GM23338 (cell line): ENCODE results near the gene RAB17. TPM values are rescaled to one million over a fixed set of nuclear protein-coding genes. Genes with fewer than 3 reads are reported as not detected.

ENCODE experiments used
- ATAC-seq: fragments of 200-7000 bp; cut with Tn5 transposase; 3 replicates; pipeline ENCODE4 v1.9.1; 2020
- DNase-seq: peaks from one replicate; pipeline ENCODE4 v3.0.0-alpha.2; 2015; ENCODE audit warnings: low spot score
- H2AFZ ChIP-seq: fragments of 200-600 bp; sonication (generic); 2 replicates; pipeline ENCODE4 v1.8.0; 2016; ENCODE audit warnings: antibody characterized with exemption, mild to moderate bottlenecking, moderate library complexity
- H3F3A ChIP-seq: fragments of 200-600 bp; sonication (generic); replicated peaks from 2 replicates; pipeline ENCODE4 v1.8.0; 2017; ENCODE audit warnings: antibody characterized with exemption, mixed run types, low read depth
- H3K27ac ChIP-seq: fragments of 200-600 bp; sonication (generic); 2 replicates; pipeline ENCODE4 v1.6.1; 2016; ENCODE audit warnings: low read depth
- H3K27me3 ChIP-seq: fragments of 200-600 bp; sonication (generic); 2 replicates; pipeline ENCODE4 v1.8.0; 2016; ENCODE audit warnings: mild to moderate bottlenecking, mixed run types, moderate library complexity; ENCODE audit not compliant: insufficient read depth
- H3K36me3 ChIP-seq: fragments of 200-600 bp; sonication (generic); 2 replicates; pipeline ENCODE4 v1.8.0; 2016; ENCODE audit warnings: mild to moderate bottlenecking; ENCODE audit not compliant: insufficient read depth
- H3K4me1 ChIP-seq: fragments of 200-600 bp; sonication (generic); 2 replicates; pipeline ENCODE4 v1.8.0; 2016; ENCODE audit warnings: mild to moderate bottlenecking, moderate library complexity; ENCODE audit not compliant: insufficient read depth
- H3K4me2 ChIP-seq: fragments of 200-600 bp; sonication (generic); 2 replicates; pipeline ENCODE4 v1.7.1; 2017; ENCODE audit warnings: mixed run types
- H3K4me3 ChIP-seq: fragments of 200-600 bp; sonication (generic); 2 replicates; pipeline ENCODE4 v1.6.1; 2016; ENCODE audit warnings: mixed run types
- H3K79me2 ChIP-seq: fragments of 200-600 bp; sonication (generic); replicated peaks from 2 replicates; pipeline ENCODE4 v1.8.0; 2017; ENCODE audit warnings: mild to moderate bottlenecking; ENCODE audit not compliant: insufficient read depth
- H3K9me2 ChIP-seq: fragments of 200-600 bp; sonication (generic); 2 replicates; pipeline ENCODE4 v1.8.0; 2017; ENCODE audit not compliant: insufficient read depth
- H4K20me1 ChIP-seq: fragments of 200-600 bp; sonication (generic); replicated peaks from 2 replicates; pipeline ENCODE4 v1.8.0; 2017; ENCODE audit warnings: mild to moderate bottlenecking; ENCODE audit not compliant: insufficient read depth
- H3K27ac Mint-ChIP-seq: 2 replicates; pipeline ENCODE4 v1.8.0; 2020; ENCODE audit warnings: inconsistent platforms, mild to moderate bottlenecking, moderate library complexity, mixed read lengths
- H3K27me3 Mint-ChIP-seq: 3 replicates; pipeline ENCODE4 v1.8.0; 2022; ENCODE audit warnings: low read depth, mild to moderate bottlenecking, moderate library complexity, mixed read lengths, inconsistent platforms; ENCODE audit not compliant: insufficient read depth, poor library complexity
- H3K36me3 Mint-ChIP-seq: 3 replicates; pipeline ENCODE4 v1.8.0; 2021; ENCODE audit warnings: low read depth, mild to moderate bottlenecking, inconsistent platforms, moderate library complexity, mixed read lengths
- H3K4me1 Mint-ChIP-seq: 3 replicates; pipeline ENCODE4 v1.8.0; 2020; ENCODE audit warnings: mild to moderate bottlenecking, inconsistent platforms, mixed read lengths
- H3K4me3 Mint-ChIP-seq: 3 replicates; pipeline ENCODE4 v1.8.0; 2021; ENCODE audit warnings: moderate library complexity, mild to moderate bottlenecking, inconsistent platforms, mixed read lengths
- H3K9me3 Mint-ChIP-seq: 3 replicates; pipeline ENCODE4 v1.8.0; 2020; ENCODE audit warnings: moderate library complexity, mild to moderate bottlenecking, inconsistent platforms, mixed read lengths
- CREB1 ChIP-seq: fragments of 250-450 bp; sonication (Bioruptor Pico); IDR thresholded peaks from 2 replicates; pipeline ENCODE4 v1.5.0; 2020; ENCODE audit warnings: low read depth, mild to moderate bottlenecking, moderate library complexity
- CTCF ChIP-seq, 2 experiments: fragments of 200-600 bp in 1 of 2; sonication (generic) in 1 of 2; conservative IDR thresholded peaks; 2 replicates each; pipeline versions ENCODE4 v1.5.1 to v1.6.1; 2016 to 2017; ENCODE audit warnings: antibody characterized with exemption in 2 of 2, low read depth in 2 of 2, mild to moderate bottlenecking in 2 of 2, moderate library complexity in 1 of 2
- ETS1 ChIP-seq: IDR thresholded peaks from 2 replicates; pipeline ENCODE4 v1.6.1; 2016; ENCODE audit warnings: antibody characterized with exemption
- EZH2 ChIP-seq: fragments of 200-600 bp; sonication (generic); IDR thresholded peaks from one replicate; pipeline ENCODE4 v1.8.0; 2017; ENCODE audit warnings: antibody characterized with exemption, mild to moderate bottlenecking, low read depth; ENCODE audit not compliant: unreplicated experiment
- EZH2phosphoT487 ChIP-seq: fragments of 200-600 bp; sonication (generic); IDR thresholded peaks from one replicate; pipeline ENCODE4 v1.8.1; 2018; ENCODE audit warnings: antibody characterized with exemption; ENCODE audit not compliant: unreplicated experiment
- JUNB ChIP-seq: IDR thresholded peaks from one replicate; pipeline ENCODE4 v1.6.1; 2016; ENCODE audit warnings: antibody characterized with exemption; ENCODE audit not compliant: unreplicated experiment
- NANOG ChIP-seq: IDR thresholded peaks from 2 replicates; pipeline ENCODE4 v1.6.1; 2016; ENCODE audit warnings: antibody characterized with exemption, borderline replicate concordance
- POLR2AphosphoS5 ChIP-seq: IDR thresholded peaks from 2 replicates; pipeline ENCODE4 v1.6.1; 2016; ENCODE audit warnings: antibody characterized with exemption, low read depth
- REST ChIP-seq: IDR thresholded peaks from one replicate; pipeline ENCODE4 v1.6.1; 2018; ENCODE audit warnings: antibody characterized with exemption; ENCODE audit not compliant: unreplicated experiment
- STAT1 ChIP-seq: IDR thresholded peaks from one replicate; pipeline ENCODE4 v1.6.1; 2016; ENCODE audit warnings: antibody characterized with exemption; ENCODE audit not compliant: unreplicated experiment
- ZNF114 ChIP-seq: fragments of 250-450 bp; sonication (Bioruptor Pico); IDR thresholded peaks from 2 replicates; pipeline ENCODE4 v1.5.0; 2020; ENCODE audit warnings: mild to moderate bottlenecking, moderate library complexity
- ZNF331 ChIP-seq: fragments of 250-450 bp; sonication (Bioruptor Pico); IDR thresholded peaks from 2 replicates; pipeline ENCODE4 v1.5.0; 2020; ENCODE audit warnings: low read depth, mild to moderate bottlenecking, moderate library complexity
- ZNF462 ChIP-seq: fragments of 250-450 bp; sonication (Bioruptor Pico); IDR thresholded peaks from 2 replicates; pipeline ENCODE4 v1.5.0; 2020; ENCODE audit warnings: mild to moderate bottlenecking, moderate library complexity
- polyA plus RNA-seq: library from polyadenylated mRNA; unstranded; fragments of >200 nt; fragmentation: Nextera tagmentation; extraction: Ambion mirVana; gene quantifications from 2 replicates; pipeline ENCODE4 v1.2.1, GENCODE V29; 2016
- total RNA-seq: library from RNA; depleted of rRNA; stranded (reverse); fragments of >200 nt; shearing (Covaris generic); gene quantifications from 2 replicates; pipeline ENCODE4 v1.2.3, GENCODE V29; 2014

Gene RAB17
- total and polyA plus RNA-seq, 2 experiments from 2014 or later, result 22.4 to 26.9 TPM

DNA sequence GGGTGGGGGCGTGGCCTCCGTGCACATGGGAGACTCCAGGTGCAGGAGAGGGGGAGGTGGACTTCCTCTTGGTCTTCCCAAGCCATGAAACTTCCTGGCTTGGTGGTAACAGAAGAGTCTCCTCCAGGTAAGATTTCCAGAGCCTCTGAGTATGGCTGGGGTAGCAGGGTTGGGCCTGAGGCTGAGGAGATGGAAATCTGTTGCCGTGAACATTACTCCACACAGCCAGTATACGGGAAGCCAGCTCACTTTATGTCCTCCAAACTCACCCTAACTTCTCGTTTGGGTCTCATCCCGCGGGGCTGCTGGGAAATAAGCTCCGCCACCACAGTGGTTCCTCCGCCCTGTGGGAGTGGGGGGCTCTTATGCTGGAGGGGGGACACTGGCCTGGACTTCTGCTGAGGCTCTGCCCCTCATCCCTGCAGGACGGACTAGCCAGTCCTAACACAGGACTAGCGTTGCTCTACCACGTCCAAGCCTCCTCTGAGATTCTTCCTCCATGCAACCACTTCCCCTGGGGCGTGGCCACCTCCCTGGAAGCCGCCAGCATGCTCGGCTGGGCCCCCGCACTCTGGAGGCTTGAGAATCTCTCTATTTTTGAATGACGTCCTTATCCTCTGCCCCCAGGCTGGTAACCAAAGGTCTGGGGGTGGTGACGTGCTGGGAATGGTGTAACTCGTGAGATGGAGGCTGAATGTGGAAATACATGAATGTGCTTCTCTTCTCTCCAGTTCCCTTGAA lies 777 bp upstream of the RAB17 start:
- peak overlapping the region; percentile 73 for H3K4me3 Mint-ChIP-seq

More for the DNA sequence above, 777 bp upstream of the RAB17 start:
- DNase-seq, result peak; percentile 71
- H3K79me2 ChIP-seq, result peaks cover 24% of the 10 kb centered on the region
- H3K4me2 ChIP-seq, result peak overlapping the region; percentile 78; the same call in 1 of the 2 replicates
- peak overlapping the region; percentile 51; the same call in 1 of the 2 replicates for H3K4me3 ChIP-seq
- no peaks in the 10 kb centered on the region for H3K27me3 ChIP-seq
- Mint-ChIP-seq H3K36me3 (peaks cover 23% of the 10 kb centered on the region), H3K27ac (peak overlapping the region; percentile 21), H3K9me3 (peaks cover 4% of the 10 kb centered on the region), H3K4me1 (peaks cover 77% of the 10 kb centered on the region), H3K27me3 (peaks cover 13% of the 10 kb centered on the region)
- no peaks in the 10 kb centered on the region for H3K9me2 ChIP-seq
- no peaks in the 10 kb centered on the region for H3K36me3 ChIP-seq
- 0 out of 2 replicates have a peak, but pooled peaks cover 9% of the 10 kb centered on the region for H3F3A ChIP-seq
- TF ChIP-seq STAT1, result no peak
- TF ChIP-seq NANOG, result no peak
- TF ChIP-seq REST, result no peak
- no peak for TF ChIP-seq ZNF114 (CRISPR knock-in tag)
- no peak for TF ChIP-seq EZH2
- no peak; the same call in 1 of the 2 replicates for TF ChIP-seq ZNF462 (CRISPR knock-in tag)
- TF ChIP-seq EZH2phosphoT487, result no peak
- no peak for TF ChIP-seq CTCF (conservative IDR thresholded peaks at IDR 0.05; ENCODE audit: low read depth in 2 of 2)
- TF ChIP-seq CREB1 (CRISPR knock-in tag), result no peak
- TF ChIP-seq JUNB, result no peak
- TF ChIP-seq ZNF331 (CRISPR knock-in tag), result no peak
- TF ChIP-seq ETS1, result no peak
- TF ChIP-seq POLR2AphosphoS5, result no peak
- H3K4me1 ChIP-seq, result peaks cover 42% of the 10 kb centered on the region
- no peak overlapping the region for H2AFZ ChIP-seq
- H4K20me1 ChIP-seq, result no peaks in the 10 kb centered on the region
- no peak for ATAC-seq
- no peak overlapping the region for H3K27ac ChIP-seq
